PC-9 (cell line): ENCODE measurements around the gene CTNNB1. TPM values are rescaled to one million over a fixed set of nuclear protein-coding genes. Genes with fewer than 3 reads are reported as not detected.

Experiments
- BruUV-seq: library from RNA; stranded (reverse); fragments of 400-500 nt; replicated peaks from 2 replicates; lab custom pipeline; 2021; lab: Mats Ljungman, UMichigan
- CTCF ChIA-PET: fragments of 300-600 bp; sonication (Branson Sonifier 250); formaldehyde crosslinking; loops from one replicate; lab custom pipeline; 2022; ENCODE audit warnings: antibody characterized with exemption; lab: Charles Lee
- POLR2A ChIA-PET: fragments of 300-600 bp; sonication (Branson Sonifier 250); formaldehyde crosslinking; loops from one replicate; lab custom pipeline; 2022; ENCODE audit warnings: antibody characterized with exemption; ENCODE audit not compliant: unreplicated experiment; lab: Charles Lee
- DNase-seq, 2 experiments: peaks; one replicate each; pipeline versions ENCODE4 v3.0.0 to v3.0.0-alpha.2; 2015 to 2022; ENCODE audit warnings: mixed read lengths in 1 of 2
- H2AFZ ChIP-seq: fragments of 200-600 bp; sonication (generic); 2 replicates; pipeline ENCODE4 v1.8.1; 2017; ENCODE audit warnings: antibody characterized with exemption
- H3F3A ChIP-seq: fragments of 200-600 bp; sonication (generic); 2 replicates; pipeline ENCODE4 v1.8.1; 2017; ENCODE audit warnings: antibody characterized with exemption, mild to moderate bottlenecking, low read depth; ENCODE audit not compliant: insufficient read depth
- H3K27ac ChIP-seq: fragments of 200-600 bp; sonication (generic); 2 replicates; pipeline ENCODE4 v1.6.1; 2016; ENCODE audit warnings: mixed run types
- H3K27me3 ChIP-seq: fragments of 200-600 bp; sonication (generic); 2 replicates; pipeline ENCODE4 v1.6.1; 2016; ENCODE audit warnings: low read depth, mixed run types; ENCODE audit not compliant: insufficient read depth
- H3K36me3 ChIP-seq: fragments of 200-600 bp; sonication (generic); 2 replicates; pipeline ENCODE4 v1.6.1; 2016; ENCODE audit warnings: low read depth, mixed run types
- H3K4me1 ChIP-seq: fragments of 200-600 bp; sonication (generic); replicated peaks from 2 replicates; pipeline ENCODE4 v1.6.1; 2016; ENCODE audit warnings: mixed run types; ENCODE audit not compliant: insufficient read depth
- H3K4me2 ChIP-seq: fragments of 200-600 bp; sonication (generic); 2 replicates; pipeline ENCODE4 v1.6.1; 2017; ENCODE audit warnings: mixed run types
- H3K4me3 ChIP-seq: fragments of 200-600 bp; sonication (generic); 2 replicates; pipeline ENCODE4 v1.6.1; 2016; ENCODE audit warnings: mixed run types
- H3K79me2 ChIP-seq: fragments of 200-600 bp; sonication (generic); 2 replicates; pipeline ENCODE4 v1.6.1; 2017; ENCODE audit warnings: low read depth, mixed run types
- H3K9me2 ChIP-seq: fragments of 200-600 bp; sonication (generic); 2 replicates; pipeline ENCODE4 v1.8.1; 2017; ENCODE audit warnings: mild to moderate bottlenecking; ENCODE audit not compliant: insufficient read depth
- H3K9me3 ChIP-seq: fragments of 200-600 bp; sonication (generic); 2 replicates; pipeline ENCODE4 v1.8.1; 2016; ENCODE audit warnings: low read depth; ENCODE audit not compliant: insufficient read depth
- H4K20me1 ChIP-seq: fragments of 200-600 bp; sonication (generic); 2 replicates; pipeline ENCODE4 v1.8.1; 2017; ENCODE audit not compliant: insufficient read depth
- EZH2 ChIP-seq: fragments of 200-600 bp; sonication (generic); IDR thresholded peaks from 2 replicates; pipeline ENCODE4 v1.8.0; 2017; ENCODE audit warnings: antibody characterized with exemption, low read depth
- intact Hi-C: fragments of 100-400 bp; cut with micrococcal nuclease; formaldehyde crosslinking; loops from one replicate; pipeline ENCODE4 v1.10.0; 2022; ENCODE audit not compliant: unreplicated experiment
- total RNA-seq: library from RNA; stranded (reverse); gene quantifications from 2 replicates; pipeline ENCODE4 v1.2.3, GENCODE V29; 2021
- TF ChIP-seq, protein P1 (sequence below): fragments of 200-600 bp; sonication (generic); conservative IDR thresholded peaks from 2 replicates; pipeline ENCODE4 v1.6.1; 2017; ENCODE audit warnings: mixed run types, antibody characterized with exemption, mild to moderate bottlenecking, moderate library complexity

Gene CTNNB1
- total RNA-seq, 1 experiment from 2014 or later = 251 TPM

DNA sequence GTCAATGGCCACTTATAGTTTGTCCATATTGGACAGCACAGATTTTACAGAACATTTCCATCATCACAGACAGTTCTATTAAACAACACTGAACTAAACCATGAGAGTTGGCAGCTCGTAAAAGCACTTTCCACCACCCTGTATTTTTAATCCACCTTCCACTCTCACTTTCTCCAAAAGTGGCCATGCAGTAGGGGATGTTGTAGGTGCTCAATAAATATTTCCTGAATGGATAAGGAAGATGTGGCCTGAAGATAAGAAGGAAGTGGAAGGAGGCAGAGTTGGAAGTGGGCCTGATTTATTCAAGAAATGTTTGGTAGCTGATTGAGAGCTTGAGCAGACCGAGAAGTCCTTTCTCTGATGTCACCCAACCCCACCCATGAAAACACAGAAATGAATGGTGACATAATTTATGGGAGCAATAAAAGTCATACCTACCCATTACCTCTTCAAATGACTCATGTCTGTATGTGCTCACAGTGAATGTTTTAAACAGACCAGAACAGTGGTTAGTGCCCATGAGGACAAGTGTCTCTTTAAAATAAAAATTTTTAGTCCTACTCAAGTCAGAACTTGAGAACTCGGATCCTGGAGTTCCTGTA is 39.6 kb upstream of the CTNNB1 start:
- Histone ChIP-seq H3F3A (peaks cover 29% of the 10 kb centered on the region), H3K4me2 (peak overlapping the region; percentile 56), H3K27ac (peak overlapping the region; percentile 91), H4K20me1 (no peaks in the 10 kb centered on the region), H2AFZ (0 out of 2 replicates have a peak overlapping the region, but pooled peaks have one; percentile 32), H3K4me3 (no peak overlapping the region), H3K9me2 (no peaks in the 10 kb centered on the region), H3K79me2 (no peaks in the 10 kb centered on the region), H3K4me1 (peaks cover 41% of the 10 kb centered on the region), H3K36me3 (no peaks in the 10 kb centered on the region), H3K9me3 (no peaks in the 10 kb centered on the region), H3K27me3 (no peaks in the 10 kb centered on the region)
- BruUV-seq = no TSS peak
- CTCF ChIA-PET = no interaction called here
- DNase-seq = peak in 1 of 2 experiments; percentile 85
- no peak for TF ChIP-seq EZH2
- TF ChIP-seq, protein P1, sequence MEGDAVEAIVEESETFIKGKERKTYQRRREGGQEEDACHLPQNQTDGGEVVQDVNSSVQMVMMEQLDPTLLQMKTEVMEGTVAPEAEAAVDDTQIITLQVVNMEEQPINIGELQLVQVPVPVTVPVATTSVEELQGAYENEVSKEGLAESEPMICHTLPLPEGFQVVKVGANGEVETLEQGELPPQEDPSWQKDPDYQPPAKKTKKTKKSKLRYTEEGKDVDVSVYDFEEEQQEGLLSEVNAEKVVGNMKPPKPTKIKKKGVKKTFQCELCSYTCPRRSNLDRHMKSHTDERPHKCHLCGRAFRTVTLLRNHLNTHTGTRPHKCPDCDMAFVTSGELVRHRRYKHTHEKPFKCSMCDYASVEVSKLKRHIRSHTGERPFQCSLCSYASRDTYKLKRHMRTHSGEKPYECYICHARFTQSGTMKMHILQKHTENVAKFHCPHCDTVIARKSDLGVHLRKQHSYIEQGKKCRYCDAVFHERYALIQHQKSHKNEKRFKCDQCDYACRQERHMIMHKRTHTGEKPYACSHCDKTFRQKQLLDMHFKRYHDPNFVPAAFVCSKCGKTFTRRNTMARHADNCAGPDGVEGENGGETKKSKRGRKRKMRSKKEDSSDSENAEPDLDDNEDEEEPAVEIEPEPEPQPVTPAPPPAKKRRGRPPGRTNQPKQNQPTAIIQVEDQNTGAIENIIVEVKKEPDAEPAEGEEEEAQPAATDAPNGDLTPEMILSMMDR = no peak
- intact Hi-C loops = no loop called here
- POLR2A ChIA-PET = no interaction called here

DNA sequence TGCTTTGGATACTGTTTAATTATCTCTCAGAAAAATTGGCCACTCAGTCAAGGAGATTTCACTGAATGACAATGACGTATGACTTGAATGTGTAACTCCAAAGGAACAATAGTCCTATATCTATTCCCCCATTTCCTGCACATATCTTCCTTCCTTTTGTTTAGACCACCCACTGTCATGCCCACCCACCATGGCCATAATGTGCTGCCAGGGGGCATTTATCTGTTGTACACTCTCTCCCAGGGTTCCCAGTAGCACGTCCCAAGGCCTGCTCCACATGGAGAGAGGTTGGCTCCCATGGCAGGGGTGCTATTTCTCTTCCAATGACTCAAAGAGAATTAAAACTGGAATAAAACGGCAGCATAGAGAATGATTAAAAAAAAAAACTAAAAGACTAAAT is 36.8 kb upstream of the CTNNB1 start:
- no peaks in the 10 kb centered on the region for H3K79me2 ChIP-seq
- H3K4me3 ChIP-seq = no peak overlapping the region
- DNase-seq = no peak
- TF ChIP-seq, protein P1 = no peak
- no peak for TF ChIP-seq EZH2
- intact Hi-C loops = no loop called here
- BruUV-seq = no TSS peak
- H3K9me3 ChIP-seq = no peaks in the 10 kb centered on the region
- no peak overlapping the region for H3K27ac ChIP-seq
- H2AFZ ChIP-seq = no peak overlapping the region
- H3K27me3 ChIP-seq = no peaks in the 10 kb centered on the region
- peaks cover 26% of the 10 kb centered on the region for H3F3A ChIP-seq
- no peaks in the 10 kb centered on the region for H4K20me1 ChIP-seq
- CTCF ChIA-PET = no interaction called here
- no peaks in the 10 kb centered on the region for H3K9me2 ChIP-seq
- no peaks in the 10 kb centered on the region for H3K36me3 ChIP-seq
- POLR2A ChIA-PET = no interaction called here
- no peak overlapping the region for H3K4me2 ChIP-seq
- H3K4me1 ChIP-seq = peaks cover 32% of the 10 kb centered on the region

DNA sequence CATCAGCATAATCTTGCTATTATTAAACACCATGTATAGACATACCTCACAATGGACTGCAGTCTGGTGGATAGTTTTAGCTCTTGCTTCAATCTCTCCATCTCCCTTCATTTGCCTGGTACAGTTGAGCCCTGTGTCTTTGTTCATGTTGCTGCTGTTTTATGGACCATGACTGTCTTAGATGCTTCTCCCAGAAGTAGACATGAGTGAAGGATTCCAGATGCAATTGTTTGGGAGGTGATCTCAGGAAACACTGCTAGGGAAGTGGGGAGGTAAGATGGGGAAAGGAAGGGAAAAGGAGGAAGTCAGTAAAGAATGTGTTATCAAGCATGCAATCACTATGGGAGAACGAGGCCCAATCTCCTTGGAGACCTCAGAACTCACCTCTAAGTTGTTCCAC is 36.3 kb upstream of the CTNNB1 start:
- no peak overlapping the region for H2AFZ ChIP-seq
- no peaks in the 10 kb centered on the region for H3K9me2 ChIP-seq
- no peak for TF ChIP-seq EZH2
- TF ChIP-seq, protein P1 = no peak
- intact Hi-C loops = no loop called here
- H3K36me3 ChIP-seq = no peaks in the 10 kb centered on the region
- no peaks in the 10 kb centered on the region for H3K9me3 ChIP-seq
- peaks cover 21% of the 10 kb centered on the region for H3F3A ChIP-seq
- no peak for DNase-seq
- no TSS peak for BruUV-seq
- CTCF ChIA-PET = no interaction called here
- no peak overlapping the region for H3K4me2 ChIP-seq
- H3K27me3 ChIP-seq = no peaks in the 10 kb centered on the region
- no peak overlapping the region for H3K4me3 ChIP-seq
- POLR2A ChIA-PET = no interaction called here
- no peaks in the 10 kb centered on the region for H4K20me1 ChIP-seq
- no peaks in the 10 kb centered on the region for H3K79me2 ChIP-seq
- H3K4me1 ChIP-seq = peaks cover 28% of the 10 kb centered on the region
- no peak overlapping the region for H3K27ac ChIP-seq
